ENCODE data around the gene CRIP1.
A peak's percentile ranks its signal among the peaks of the same experiment; 100 is the strongest.

Gene CRIP1

DNA sequence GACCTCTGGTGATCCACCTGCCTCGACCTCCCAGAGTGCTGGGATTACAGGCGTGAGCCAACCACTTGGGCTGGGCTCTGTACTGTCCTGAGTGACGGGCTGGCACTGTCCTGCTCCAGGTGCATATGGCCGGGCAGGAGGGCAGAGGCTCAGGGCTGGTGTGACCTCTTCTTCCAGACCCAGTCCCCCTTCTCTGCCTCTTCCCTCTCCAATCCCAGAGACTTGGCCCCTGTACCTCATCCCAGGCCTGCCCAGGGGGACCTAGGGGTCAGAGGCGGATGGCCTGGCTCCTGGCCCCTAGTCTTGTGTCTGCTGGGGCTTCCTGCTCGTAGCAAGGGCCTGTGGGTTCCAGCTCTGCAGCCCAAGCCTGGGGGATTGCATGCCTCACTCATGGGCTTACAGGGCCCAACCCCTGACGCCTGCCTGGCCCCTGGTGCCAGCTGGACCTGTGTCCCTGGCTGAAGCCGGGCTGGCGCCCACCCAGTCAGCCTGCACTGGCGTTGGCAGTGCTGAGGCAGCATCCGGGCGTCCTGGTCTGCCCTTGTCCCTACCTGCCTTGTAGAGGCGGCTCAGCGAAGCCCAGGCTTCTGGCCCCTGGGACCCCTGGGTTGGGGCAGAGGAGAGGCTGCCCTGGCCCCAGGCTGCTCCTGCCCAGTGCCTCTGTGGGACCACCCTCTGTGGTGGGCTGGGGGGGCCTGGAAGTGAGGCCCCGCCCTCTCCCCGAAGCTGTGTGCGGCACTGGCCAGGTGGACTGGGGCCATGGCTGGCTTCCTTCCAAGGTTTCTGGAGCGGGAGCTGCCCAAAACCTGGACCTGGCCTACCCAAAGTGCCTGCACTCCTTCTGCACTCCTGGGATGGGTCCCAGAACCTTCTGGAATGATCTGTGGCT, 8.7 kb downstream of the CRIP1 start:
- peak; percentile 2 for DNase-seq

GRCh38 chr14:105495990-105496830, 9.5 kb downstream of the CRIP1 start:
- DNase-seq, result no peak

- no peak for DNase-seq
These were observed 10.3 kb downstream of the CRIP1 start for GRCh38 chr14:105496831-105497591.

DNA sequence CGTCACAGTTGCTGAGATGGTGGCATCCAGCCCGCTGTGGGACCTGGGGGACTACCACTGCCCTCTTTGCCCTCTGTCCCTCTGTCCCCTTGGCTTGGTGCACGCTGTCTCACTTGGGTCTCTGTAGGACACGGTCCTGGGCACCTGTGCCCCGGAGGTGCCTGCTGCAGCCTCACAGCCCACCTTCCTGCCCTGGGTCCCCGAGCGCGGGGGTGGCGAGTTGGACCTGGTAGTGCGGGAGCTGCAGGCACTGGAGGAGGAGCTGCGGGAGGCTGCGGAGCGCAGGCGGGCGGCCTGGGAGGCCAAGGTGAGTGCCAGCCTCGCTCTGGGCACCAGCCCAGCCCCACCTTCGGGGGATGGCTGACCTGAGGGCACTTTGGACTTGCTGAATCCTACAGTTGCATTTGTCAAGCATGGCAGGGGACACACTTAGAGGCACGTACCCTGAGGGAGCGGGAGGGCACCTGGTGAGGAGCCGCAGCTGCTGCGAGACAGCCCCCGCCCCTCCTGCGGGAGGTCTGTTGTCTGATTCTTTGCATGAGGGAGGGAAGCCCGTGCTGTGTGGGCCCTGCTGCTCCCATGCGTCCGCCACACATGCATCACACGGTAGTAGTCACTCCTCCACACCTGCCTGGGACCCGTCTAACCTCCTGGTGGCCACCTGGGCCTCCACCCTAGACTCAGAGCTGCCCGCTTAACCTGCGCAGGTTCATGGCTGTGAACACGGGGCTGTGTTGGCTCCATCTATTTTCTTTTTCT, 11.2 kb downstream of the CRIP1 start:
- DNase-seq, result peak; percentile 2

- no peak for DNase-seq
These were observed 12.0 kb downstream of the CRIP1 start for GRCh38 chr14:105498430-105499255.

GRCh38 chr14:105499256-105500035, 12.8 kb downstream of the CRIP1 start:
- no peak for DNase-seq

GRCh38 chr14:105500036-105500725, 13.5 kb downstream of the CRIP1 start:
- DNase-seq, result no peak

DNA sequence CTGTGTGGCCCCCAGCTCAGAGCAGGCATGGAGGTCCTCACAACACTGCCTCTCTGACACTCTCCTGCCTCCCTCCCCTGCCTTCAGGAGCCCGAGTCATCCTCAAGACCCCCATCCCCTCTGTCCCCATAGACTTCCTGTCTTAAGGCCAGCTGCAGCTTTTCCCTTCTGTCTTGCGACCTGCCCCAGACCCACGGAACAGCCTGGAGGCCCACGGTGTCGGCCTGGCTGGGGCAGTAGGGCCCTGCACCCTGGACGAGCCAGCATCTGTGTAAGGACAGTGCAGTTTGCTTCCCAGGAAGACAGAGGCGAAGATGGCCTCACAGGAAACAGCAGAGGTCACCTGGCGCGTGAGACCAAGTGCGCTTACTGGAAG, 14.0 kb downstream of the CRIP1 start:
- no peak for DNase-seq

GRCh38 chr14:105501504-105502291, 15.0 kb downstream of the CRIP1 start:
- DNase-seq, result no peak

GRCh38 chr14:105502446-105503295, 16.0 kb downstream of the CRIP1 start:
- DNase-seq, result no peak

DNA sequence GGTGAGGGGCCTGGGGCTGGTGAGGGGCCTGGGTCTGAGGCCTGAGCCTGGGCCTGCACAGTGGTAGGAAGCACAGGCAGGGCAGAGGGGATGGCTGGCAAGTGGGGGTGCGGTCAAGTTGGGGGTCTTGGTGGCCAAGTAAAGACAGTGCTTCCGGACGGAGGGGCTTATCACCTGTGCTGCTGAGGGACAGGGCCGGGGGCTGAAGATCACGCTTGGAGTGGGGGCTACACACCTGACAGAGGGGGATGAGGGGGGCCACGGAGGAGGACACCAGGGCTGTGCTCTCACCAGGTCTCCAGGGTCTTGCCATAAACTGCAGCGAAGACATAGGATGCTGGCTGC, 16.6 kb downstream of the CRIP1 start:
- DNase-seq, result no peak

DNA sequence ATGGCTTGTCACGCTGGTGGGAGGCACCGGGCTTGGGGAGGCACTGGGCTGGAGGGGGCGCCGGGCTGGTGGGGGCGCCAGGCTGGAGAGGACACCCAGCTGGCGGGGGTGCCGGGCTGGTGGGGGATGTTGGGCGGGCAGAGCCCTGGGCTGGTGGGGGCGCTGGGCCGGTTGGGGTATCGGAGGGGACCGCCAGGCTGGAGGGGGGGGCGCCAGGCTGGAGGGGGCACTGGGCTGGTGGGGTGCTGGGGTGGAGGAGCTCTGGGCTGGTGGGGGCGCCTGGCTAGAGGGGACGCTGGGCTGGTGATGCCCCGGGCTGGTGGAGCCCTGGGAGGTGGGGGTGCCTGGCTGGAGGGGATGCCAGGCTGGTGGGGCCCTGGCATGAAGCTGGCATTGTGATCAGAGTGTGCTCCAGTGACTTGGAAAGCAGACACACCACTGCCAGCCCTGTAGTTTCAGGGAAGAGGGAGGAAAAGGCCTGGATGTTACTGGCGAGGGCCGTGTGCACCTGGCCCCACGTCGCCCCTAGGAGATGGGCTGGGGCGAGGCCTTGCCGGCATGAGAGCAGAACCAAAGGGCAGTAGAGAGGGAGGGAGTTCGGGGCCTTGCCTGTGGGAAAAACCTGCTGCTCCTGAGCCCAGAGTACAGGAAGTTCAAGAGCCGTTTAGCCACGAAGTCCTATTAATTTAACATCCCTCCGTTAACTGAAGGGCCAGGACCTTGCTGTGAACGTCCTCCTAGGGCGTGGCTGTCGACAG, 17.4 kb downstream of the CRIP1 start:
- DNase-seq, result no peak

- DNase-seq, result no peak
These were observed 18.4 kb downstream of the CRIP1 start for GRCh38 chr14:105505101-105505500.

DNA sequence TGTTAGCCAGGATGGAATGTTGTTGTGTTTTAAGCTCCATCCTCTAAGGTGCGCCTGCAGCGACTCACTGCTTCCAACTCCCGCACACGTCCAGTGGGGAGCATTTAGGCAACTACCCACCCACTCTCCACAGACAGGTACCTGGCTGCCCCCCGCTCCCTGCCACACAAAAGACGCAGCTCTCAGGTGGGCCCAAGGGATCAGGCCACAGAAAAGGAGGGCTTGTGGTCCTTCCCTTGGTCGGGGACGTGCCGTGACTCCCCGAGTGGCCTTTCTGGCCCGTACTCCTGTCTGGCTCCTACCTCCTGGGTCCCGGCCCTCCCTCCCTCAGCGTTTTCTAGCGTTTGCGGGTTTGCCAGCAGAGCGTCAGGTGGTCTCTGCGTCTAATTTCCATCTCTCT, 20.6 kb downstream of the CRIP1 start:
- DNase-seq, result no peak

DNA sequence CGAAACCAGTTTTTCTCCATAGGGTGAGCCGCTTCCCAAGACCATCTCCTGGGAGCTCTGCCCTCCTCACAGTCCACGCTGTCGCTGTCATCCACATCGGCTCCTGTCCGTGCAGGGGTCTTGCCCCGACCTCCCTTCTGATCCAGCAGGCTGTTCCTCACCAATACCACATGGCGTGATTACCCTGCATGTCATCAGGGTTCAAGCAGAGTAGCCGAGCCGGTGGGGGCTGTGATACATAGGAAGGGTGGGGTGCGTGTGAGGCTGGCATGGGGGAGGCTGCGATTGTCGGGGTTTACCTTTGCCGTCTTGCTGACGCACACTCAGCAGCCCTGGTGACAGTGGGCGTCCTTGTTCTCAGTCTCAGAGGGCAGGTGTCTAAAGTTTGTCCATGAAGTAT, 21.4 kb downstream of the CRIP1 start:
- no peak for DNase-seq

- DNase-seq, result no peak
These were observed 21.9 kb downstream of the CRIP1 start for GRCh38 chr14:105508601-105509000.

- DNase-seq, result no peak
These were observed 30.4 kb downstream of the CRIP1 start for GRCh38 chr14:105517096-105517495.
